Skin epidermis (tissue), 12 donors: ENCODE data around the gene EPHB2.

ENCODE experiments used
- H3K27ac ChIP-seq, 21 experiments: fragments of 200-600 bp; sonication (generic) in 11 of 21; one replicate each; pipeline ENCODE4 v1.5.0; 2020; ENCODE audit warnings: mild to moderate bottlenecking in 3 of 21, inconsistent platforms in 2 of 21, moderate library complexity in 2 of 21
- H3K4me3 ChIP-seq, 7 experiments: fragments of 200-600 bp; sonication (generic) in 2 of 7; one replicate each; pipeline ENCODE4 v1.5.0; 2020; ENCODE audit warnings: inconsistent platforms in 2 of 7, mild to moderate bottlenecking in 2 of 7, moderate library complexity in 1 of 7

EPHB2 gene

GRCh38 chr1:22862752-22863151 lies 152.1 kb downstream of the EPHB2 start:
- Histone ChIP-seq H3K4me3 (no peak overlapping the region), H3K27ac (no peak overlapping the region)

DNA sequence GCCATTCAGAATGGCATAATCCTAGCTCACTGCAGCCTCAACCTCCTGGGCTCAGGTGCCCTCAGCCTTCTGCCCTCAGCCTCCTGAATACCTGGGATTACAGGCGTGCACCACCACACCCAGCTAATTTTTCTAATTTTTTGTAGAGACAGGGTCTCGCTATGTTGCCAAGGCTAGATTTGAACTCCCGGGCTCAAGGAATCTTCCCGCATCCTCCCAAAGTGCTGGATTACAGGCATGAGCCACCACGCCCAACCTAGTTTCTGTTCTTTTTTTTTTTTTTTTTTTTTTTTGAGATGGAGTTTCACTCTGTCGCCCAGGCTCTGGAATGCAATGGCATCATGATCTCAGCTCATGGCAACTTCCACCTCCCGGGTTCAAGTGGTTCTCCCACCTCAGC lies 153.1 kb downstream of the EPHB2 start:
- Histone ChIP-seq H3K27ac (no peak overlapping the region), H3K4me3 (no peak overlapping the region)

- Histone ChIP-seq H3K4me3 (no peak overlapping the region), H3K27ac (no peak overlapping the region)
Observed at GRCh38 chr1:22864886-22865285, 154.2 kb downstream of the EPHB2 start.

- no peak overlapping the region for H3K4me3 ChIP-seq
- H3K27ac ChIP-seq = no peak overlapping the region
Observed at GRCh38 chr1:22865736-22866135, 155.1 kb downstream of the EPHB2 start.

- no peak overlapping the region for H3K4me3 ChIP-seq
- no peak overlapping the region for H3K27ac ChIP-seq
Observed at GRCh38 chr1:22866868-22867267, 156.2 kb downstream of the EPHB2 start.

DNA sequence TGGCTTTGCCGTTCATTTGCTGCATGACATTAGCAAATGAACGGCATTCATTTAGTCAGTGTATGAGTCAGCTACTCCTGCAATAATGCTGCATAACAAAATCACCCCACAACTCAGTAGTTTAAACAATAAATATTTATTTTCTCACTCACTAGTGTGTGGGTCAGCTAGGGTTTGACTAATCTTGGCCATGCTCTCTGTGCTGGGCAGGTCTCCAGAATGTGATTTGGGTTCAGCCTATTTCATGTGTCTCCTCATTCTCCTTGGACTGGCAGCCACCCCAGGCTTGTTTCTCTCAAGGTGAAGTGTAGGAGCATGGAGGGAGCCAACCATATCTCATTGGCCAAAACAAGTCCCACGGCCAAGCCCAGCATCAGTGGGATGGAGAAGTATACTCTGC lies 157.7 kb downstream of the EPHB2 start:
- Histone ChIP-seq H3K4me3 (no peak overlapping the region), H3K27ac (no peak overlapping the region)

GRCh38 chr1:22869325-22869724 lies 158.7 kb downstream of the EPHB2 start:
- Histone ChIP-seq H3K27ac (no peak overlapping the region), H3K4me3 (no peak overlapping the region)

GRCh38 chr1:22870201-22870871 lies 159.7 kb downstream of the EPHB2 start:
- H3K27ac ChIP-seq = no peak overlapping the region
- H3K4me3 ChIP-seq = no peak overlapping the region

DNA sequence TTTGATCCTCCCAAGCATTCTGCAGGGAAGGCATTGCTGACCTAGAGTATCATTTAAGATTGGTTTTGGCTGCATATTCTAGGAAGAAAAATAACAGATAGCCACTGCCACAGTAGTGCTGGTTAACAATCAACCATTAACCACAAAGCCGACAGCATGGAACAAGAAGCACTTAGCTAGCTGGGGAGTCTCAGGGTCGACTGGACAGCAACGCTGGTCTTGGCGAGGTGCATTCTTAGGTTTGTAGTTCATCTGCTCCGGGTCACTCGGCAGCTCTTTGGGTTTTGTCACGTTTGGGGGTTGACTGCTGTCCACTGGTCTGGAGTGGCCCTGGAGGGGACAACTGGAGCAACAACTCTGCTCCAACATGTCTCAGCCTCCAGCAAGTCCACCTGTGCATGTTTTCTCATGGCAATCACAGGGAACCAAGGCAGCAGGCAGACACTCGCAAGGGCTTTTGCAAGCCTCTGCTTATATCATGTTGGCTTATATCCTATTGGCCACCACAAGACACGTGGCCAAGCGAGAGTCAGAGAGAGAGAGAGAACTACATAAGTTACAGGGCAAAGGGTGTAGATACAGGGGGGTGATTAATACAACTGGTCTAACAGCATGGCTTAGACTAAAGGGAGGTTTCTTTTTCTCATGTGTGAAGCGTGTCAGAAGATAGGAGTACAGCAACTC lies 162.5 kb downstream of the EPHB2 start:
- Histone ChIP-seq H3K4me3 (no peak overlapping the region), H3K27ac (peak overlapping the region in 1 of 21 experiments; percentile 51)

DNA sequence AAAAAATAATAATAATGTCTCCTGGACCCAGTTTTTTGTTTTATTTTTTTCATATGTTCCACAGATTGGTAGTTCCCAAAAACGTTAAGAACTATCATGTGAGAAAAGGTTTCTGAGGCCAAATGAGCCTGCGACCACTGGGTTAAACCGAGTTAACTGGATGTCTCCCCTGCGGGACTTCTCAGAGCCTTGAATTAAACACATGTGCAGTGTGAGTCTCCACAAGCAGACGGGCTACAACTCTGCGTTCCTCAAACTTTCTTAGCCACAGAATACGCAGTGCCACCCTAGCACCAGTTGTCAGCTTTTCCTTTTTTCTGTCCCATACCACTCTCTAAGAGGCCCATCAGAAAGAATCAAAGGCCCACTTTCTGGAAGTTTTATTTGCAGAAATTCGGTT lies 164.1 kb downstream of the EPHB2 start:
- Histone ChIP-seq H3K27ac (no peak overlapping the region), H3K4me3 (no peak overlapping the region)

GRCh38 chr1:22875241-22875640 lies 164.6 kb downstream of the EPHB2 start:
- no peak overlapping the region for H3K27ac ChIP-seq

DNA sequence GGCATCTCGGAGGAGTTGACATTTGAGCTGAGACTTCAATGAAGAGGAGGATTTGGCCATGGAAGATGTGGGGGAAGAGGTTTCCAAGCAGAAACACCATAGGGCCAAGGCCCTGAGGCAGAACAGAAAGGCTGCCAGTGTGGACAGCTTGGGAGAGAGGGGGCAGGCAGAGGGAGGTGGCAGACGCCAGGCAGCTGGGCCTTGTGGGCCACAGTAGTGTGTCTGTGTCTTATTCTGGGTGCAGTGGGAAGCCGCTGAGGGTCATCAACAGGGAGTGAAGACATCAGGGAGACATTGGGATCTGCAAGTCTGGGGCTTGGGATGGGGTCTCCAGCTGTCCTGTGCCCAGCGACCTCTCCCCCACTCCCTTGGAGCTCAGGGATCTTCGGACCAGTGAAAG lies 165.2 kb downstream of the EPHB2 start:
- H3K4me3 ChIP-seq = no peak overlapping the region
- no peak overlapping the region for H3K27ac ChIP-seq

More at GRCh38 chr1:22875241-22875640, 164.6 kb downstream of the EPHB2 start:
- H3K4me3 ChIP-seq = no peak overlapping the region

GRCh38 chr1:22876359-22877111 lies 165.9 kb downstream of the EPHB2 start:
- Histone ChIP-seq H3K27ac (peak overlapping the region in 2 of 21 experiments; percentile 1 to 5), H3K4me3 (no peak overlapping the region)

GRCh38 chr1:22877112-22877915 lies 166.7 kb downstream of the EPHB2 start:
- Histone ChIP-seq H3K4me3 (no peak overlapping the region), H3K27ac (no peak overlapping the region)

GRCh38 chr1:22877980-22878379 lies 167.3 kb downstream of the EPHB2 start:
- no peak overlapping the region for H3K4me3 ChIP-seq
- no peak overlapping the region for H3K27ac ChIP-seq

GRCh38 chr1:22878626-22879025 lies 168.0 kb downstream of the EPHB2 start:
- no peak overlapping the region for H3K27ac ChIP-seq
- H3K4me3 ChIP-seq = no peak overlapping the region

- H3K4me3 ChIP-seq = no peak overlapping the region
- no peak overlapping the region for H3K27ac ChIP-seq
Observed at GRCh38 chr1:22879445-22879844, 168.8 kb downstream of the EPHB2 start.

DNA sequence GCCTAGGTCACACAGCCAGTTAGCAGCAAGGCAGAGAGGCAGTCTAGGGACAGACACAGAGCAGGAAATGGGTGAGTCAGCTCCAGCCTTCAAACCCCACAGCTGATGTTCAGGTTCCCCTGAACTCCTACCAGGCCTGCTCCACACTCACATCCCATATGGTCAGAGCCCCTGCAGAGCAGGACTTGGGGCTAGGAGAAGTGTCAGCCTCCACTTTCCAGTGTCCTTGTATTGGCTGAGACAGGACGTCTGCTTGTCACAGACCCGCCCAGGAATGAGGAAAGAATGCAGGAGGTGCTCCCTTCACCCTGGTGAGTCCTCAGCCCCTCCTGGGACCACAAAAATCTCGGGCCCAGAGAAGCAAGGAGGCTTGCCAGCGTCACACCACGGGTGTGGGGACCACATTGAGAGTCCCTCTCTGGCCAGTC lies 169.5 kb downstream of the EPHB2 start:
- Histone ChIP-seq H3K27ac (no peak overlapping the region), H3K4me3 (no peak overlapping the region)

- Histone ChIP-seq H3K27ac (no peak overlapping the region), H3K4me3 (no peak overlapping the region)
Observed at GRCh38 chr1:22883406-22883805, 172.8 kb downstream of the EPHB2 start.
